ENCODE results near the gene SSX2IP. TPM values are rescaled to one million over a fixed set of nuclear protein-coding genes. Genes with fewer than 3 reads are reported as not detected.

SSX2IP gene
- total and polyA plus RNA-seq, 2 experiments from 2014 or later = 23.2 to 28.4 TPM

DNA sequence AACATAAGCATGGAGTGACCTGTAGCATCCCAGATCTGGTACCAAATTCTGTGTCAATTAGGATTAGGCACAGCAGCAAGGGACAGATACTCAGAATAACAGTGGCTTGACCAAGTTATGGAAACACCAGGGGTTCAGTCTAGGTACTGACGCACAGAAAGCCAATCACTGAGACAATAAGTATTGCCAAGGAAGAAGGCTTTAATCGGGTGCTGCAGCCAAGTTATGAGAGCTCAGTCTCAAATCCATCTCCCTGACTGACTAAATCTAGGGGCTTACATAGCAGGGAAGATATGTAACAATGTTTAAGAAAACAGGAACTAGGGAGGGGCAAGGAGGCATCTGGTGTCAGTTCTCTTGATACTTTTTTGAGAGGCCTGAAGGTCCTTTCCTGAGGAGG, 76.4 kb downstream of the SSX2IP start (continued):
- TF ChIP-seq, protein P1, sequence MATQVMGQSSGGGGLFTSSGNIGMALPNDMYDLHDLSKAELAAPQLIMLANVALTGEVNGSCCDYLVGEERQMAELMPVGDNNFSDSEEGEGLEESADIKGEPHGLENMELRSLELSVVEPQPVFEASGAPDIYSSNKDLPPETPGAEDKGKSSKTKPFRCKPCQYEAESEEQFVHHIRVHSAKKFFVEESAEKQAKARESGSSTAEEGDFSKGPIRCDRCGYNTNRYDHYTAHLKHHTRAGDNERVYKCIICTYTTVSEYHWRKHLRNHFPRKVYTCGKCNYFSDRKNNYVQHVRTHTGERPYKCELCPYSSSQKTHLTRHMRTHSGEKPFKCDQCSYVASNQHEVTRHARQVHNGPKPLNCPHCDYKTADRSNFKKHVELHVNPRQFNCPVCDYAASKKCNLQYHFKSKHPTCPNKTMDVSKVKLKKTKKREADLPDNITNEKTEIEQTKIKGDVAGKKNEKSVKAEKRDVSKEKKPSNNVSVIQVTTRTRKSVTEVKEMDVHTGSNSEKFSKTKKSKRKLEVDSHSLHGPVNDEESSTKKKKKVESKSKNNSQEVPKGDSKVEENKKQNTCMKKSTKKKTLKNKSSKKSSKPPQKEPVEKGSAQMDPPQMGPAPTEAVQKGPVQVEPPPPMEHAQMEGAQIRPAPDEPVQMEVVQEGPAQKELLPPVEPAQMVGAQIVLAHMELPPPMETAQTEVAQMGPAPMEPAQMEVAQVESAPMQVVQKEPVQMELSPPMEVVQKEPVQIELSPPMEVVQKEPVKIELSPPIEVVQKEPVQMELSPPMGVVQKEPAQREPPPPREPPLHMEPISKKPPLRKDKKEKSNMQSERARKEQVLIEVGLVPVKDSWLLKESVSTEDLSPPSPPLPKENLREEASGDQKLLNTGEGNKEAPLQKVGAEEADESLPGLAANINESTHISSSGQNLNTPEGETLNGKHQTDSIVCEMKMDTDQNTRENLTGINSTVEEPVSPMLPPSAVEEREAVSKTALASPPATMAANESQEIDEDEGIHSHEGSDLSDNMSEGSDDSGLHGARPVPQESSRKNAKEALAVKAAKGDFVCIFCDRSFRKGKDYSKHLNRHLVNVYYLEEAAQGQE (IDR thresholded peaks at IDR 0.05; ENCODE audit: unreplicated experiment) = no peak
- TF ChIP-seq EZH2phosphoT487 (IDR thresholded peaks at IDR 0.05; ENCODE audit: unreplicated experiment) = no peak
- no peak for TF ChIP-seq JUNB (IDR thresholded peaks at IDR 0.05; ENCODE audit: unreplicated experiment)

- Mint-ChIP-seq H3K9me3 (peaks cover 27% of the 10 kb centered on the region), H3K36me3 (ENCODE audit: low read depth) (peaks cover 18% of the 10 kb centered on the region), H3K4me1 (peaks cover 9% of the 10 kb centered on the region; the same call in 2 of the 3 replicates), H3K27me3 (ENCODE audit: insufficient read depth, low read depth, poor library complexity) (peaks cover 5% of the 10 kb centered on the region), H3K27ac (no peak overlapping the region), H3K4me3 (no peak overlapping the region)
- no peaks in the 10 kb centered on the region; the same call in 1 of the 2 replicates for H3K36me3 ChIP-seq (ENCODE audit: insufficient read depth)
- H3F3A ChIP-seq (replicated peaks; ENCODE audit: low read depth) = no peaks in the 10 kb centered on the region
- no peak overlapping the region for H3K27ac ChIP-seq (ENCODE audit: low read depth)
- no peak for ATAC-seq
- H3K4me1 ChIP-seq (ENCODE audit: insufficient read depth) = no peaks in the 10 kb centered on the region
- DNase-seq (ENCODE audit: low spot score) = no peak
- H3K4me3 ChIP-seq = no peak overlapping the region
- H2AFZ ChIP-seq = no peak overlapping the region
- no peaks in the 10 kb centered on the region for H3K27me3 ChIP-seq (ENCODE audit: insufficient read depth)
- no peaks in the 10 kb centered on the region for H4K20me1 ChIP-seq (replicated peaks; ENCODE audit: insufficient read depth)
- H3K79me2 ChIP-seq (replicated peaks; ENCODE audit: insufficient read depth) = no peaks in the 10 kb centered on the region
- H3K9me2 ChIP-seq (ENCODE audit: insufficient read depth) = no peaks in the 10 kb centered on the region
- TF ChIP-seq, protein P2, sequence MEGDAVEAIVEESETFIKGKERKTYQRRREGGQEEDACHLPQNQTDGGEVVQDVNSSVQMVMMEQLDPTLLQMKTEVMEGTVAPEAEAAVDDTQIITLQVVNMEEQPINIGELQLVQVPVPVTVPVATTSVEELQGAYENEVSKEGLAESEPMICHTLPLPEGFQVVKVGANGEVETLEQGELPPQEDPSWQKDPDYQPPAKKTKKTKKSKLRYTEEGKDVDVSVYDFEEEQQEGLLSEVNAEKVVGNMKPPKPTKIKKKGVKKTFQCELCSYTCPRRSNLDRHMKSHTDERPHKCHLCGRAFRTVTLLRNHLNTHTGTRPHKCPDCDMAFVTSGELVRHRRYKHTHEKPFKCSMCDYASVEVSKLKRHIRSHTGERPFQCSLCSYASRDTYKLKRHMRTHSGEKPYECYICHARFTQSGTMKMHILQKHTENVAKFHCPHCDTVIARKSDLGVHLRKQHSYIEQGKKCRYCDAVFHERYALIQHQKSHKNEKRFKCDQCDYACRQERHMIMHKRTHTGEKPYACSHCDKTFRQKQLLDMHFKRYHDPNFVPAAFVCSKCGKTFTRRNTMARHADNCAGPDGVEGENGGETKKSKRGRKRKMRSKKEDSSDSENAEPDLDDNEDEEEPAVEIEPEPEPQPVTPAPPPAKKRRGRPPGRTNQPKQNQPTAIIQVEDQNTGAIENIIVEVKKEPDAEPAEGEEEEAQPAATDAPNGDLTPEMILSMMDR (conservative IDR thresholded peaks at IDR 0.05; ENCODE audit: low read depth in 2 of 2) = no peak
- no peak for TF ChIP-seq JUNB (IDR thresholded peaks at IDR 0.05; ENCODE audit: unreplicated experiment)
- no peak overlapping the region for H3K4me2 ChIP-seq
Measured at GRCh38 chr1:84613026-84613425, 77.2 kb downstream of the SSX2IP start.

GRCh38 chr1:84611796-84612195, 78.5 kb downstream of the SSX2IP start:
- peaks cover 36% of the 10 kb centered on the region for H3K9me3 Mint-ChIP-seq
- peaks cover 9% of the 10 kb centered on the region; the same call in 2 of the 3 replicates for H3K4me1 Mint-ChIP-seq
- H3K4me3 ChIP-seq = no peak overlapping the region
- H3K36me3 ChIP-seq (ENCODE audit: insufficient read depth) = no peaks in the 10 kb centered on the region; the same call in 1 of the 2 replicates
- H2AFZ ChIP-seq = 0 out of 2 replicates have a peak overlapping the region, but pooled peaks have one; percentile 33
- H3K27ac ChIP-seq (ENCODE audit: low read depth) = no peak overlapping the region
- H3K79me2 ChIP-seq (replicated peaks; ENCODE audit: insufficient read depth) = no peaks in the 10 kb centered on the region
- no peaks in the 10 kb centered on the region for H3K9me2 ChIP-seq (ENCODE audit: insufficient read depth)
- peaks cover 21% of the 10 kb centered on the region for H3K36me3 Mint-ChIP-seq (ENCODE audit: low read depth)
- DNase-seq (ENCODE audit: low spot score) = peak; percentile 19
- peak; percentile 48 for ATAC-seq
- H3K4me2 ChIP-seq = no peak overlapping the region
- H3K27me3 ChIP-seq (ENCODE audit: insufficient read depth) = no peaks in the 10 kb centered on the region
- H3K4me1 ChIP-seq (ENCODE audit: insufficient read depth) = no peaks in the 10 kb centered on the region
- H3K4me3 Mint-ChIP-seq = no peak overlapping the region
- H3K27ac Mint-ChIP-seq = no peak overlapping the region
- H4K20me1 ChIP-seq (replicated peaks; ENCODE audit: insufficient read depth) = no peaks in the 10 kb centered on the region
- peaks cover 5% of the 10 kb centered on the region for H3K27me3 Mint-ChIP-seq (ENCODE audit: insufficient read depth, low read depth, poor library complexity)
- H3F3A ChIP-seq (replicated peaks; ENCODE audit: low read depth) = no peaks in the 10 kb centered on the region
- no peak for TF ChIP-seq STAT1 (IDR thresholded peaks at IDR 0.05; ENCODE audit: unreplicated experiment)
- no peak for TF ChIP-seq ZNF114 (CRISPR knock-in tag; IDR thresholded peaks at IDR 0.05)
- TF ChIP-seq POLR2AphosphoS5 (IDR thresholded peaks at IDR 0.05; ENCODE audit: low read depth) = no peak
- TF ChIP-seq, protein P2 (conservative IDR thresholded peaks at IDR 0.05; ENCODE audit: low read depth in 2 of 2) = no peak
- no peak for TF ChIP-seq ZNF331 (CRISPR knock-in tag; IDR thresholded peaks at IDR 0.05; ENCODE audit: low read depth)
- no peak for TF ChIP-seq JUNB (IDR thresholded peaks at IDR 0.05; ENCODE audit: unreplicated experiment)
- TF ChIP-seq, protein P1 (IDR thresholded peaks at IDR 0.05; ENCODE audit: unreplicated experiment) = no peak
- no peak for TF ChIP-seq CREB1 (CRISPR knock-in tag; IDR thresholded peaks at IDR 0.05; ENCODE audit: low read depth)
- TF ChIP-seq EZH2phosphoT487 (IDR thresholded peaks at IDR 0.05; ENCODE audit: unreplicated experiment) = no peak
- no peak for TF ChIP-seq EZH2 (IDR thresholded peaks at IDR 0.05; ENCODE audit: low read depth, unreplicated experiment)
